Neural crest cell (in vitro differentiated cells): ENCODE measurements around the gene RWDD4. TPM values are rescaled to one million over a fixed set of nuclear protein-coding genes. Genes with fewer than 3 reads are reported as not detected.

Experiments
- DNase-seq: peaks from one replicate; pipeline ENCODE4 v3.0.0; 2021; ENCODE audit warnings: low read depth, mixed read lengths, low spot score
- H3K27ac Mint-ChIP-seq: one replicate; pipeline ENCODE4 v1.8.0; 2021; ENCODE audit warnings: mild to moderate bottlenecking, mixed read lengths; ENCODE audit not compliant: unreplicated experiment
- H3K27me3 Mint-ChIP-seq: 2 replicates; pipeline ENCODE4 v1.8.0; 2021; ENCODE audit warnings: low read depth, mild to moderate bottlenecking, mixed read lengths
- H3K36me3 Mint-ChIP-seq: 2 replicates; pipeline ENCODE4 v1.8.0; 2021; ENCODE audit warnings: low read depth, mild to moderate bottlenecking, mixed read lengths
- H3K4me1 Mint-ChIP-seq: 2 replicates; pipeline ENCODE4 v1.8.0; 2021; ENCODE audit warnings: mixed read lengths
- H3K4me3 Mint-ChIP-seq: one replicate; pipeline ENCODE4 v1.8.0; 2021; ENCODE audit warnings: mild to moderate bottlenecking, mixed read lengths
- H3K9me3 Mint-ChIP-seq: 2 replicates; pipeline ENCODE4 v1.8.0; 2021; ENCODE audit warnings: mixed read lengths
- CTCF ChIP-seq: fragments of 200-600 bp; sonication (generic); conservative IDR thresholded peaks from 2 replicates; pipeline ENCODE4 v1.5.0; 2021; ENCODE audit warnings: antibody characterized with exemption, mild to moderate bottlenecking
- total RNA-seq: library from RNA; stranded (reverse); gene quantifications from 2 replicates; pipeline ENCODE4 v1.2.1, GENCODE V29; 2021

RWDD4 gene
- total RNA-seq, 1 donor from 2014 or later: 17.4 TPM

GRCh38 chr4:183636503-183636902 lies 22.5 kb downstream of the RWDD4 start:
- no peak for DNase-seq
- Mint-ChIP-seq H3K4me1 (peaks cover 18% of the 10 kb centered on the region), H3K4me3 (no peak overlapping the region), H3K36me3 (no peaks in the 10 kb centered on the region), H3K9me3 (no peaks in the 10 kb centered on the region), H3K27me3 (no peaks in the 10 kb centered on the region), H3K27ac (no peak overlapping the region)
- no peak for TF ChIP-seq CTCF

- Mint-ChIP-seq H3K36me3 (no peaks in the 10 kb centered on the region), H3K4me1 (peaks cover 18% of the 10 kb centered on the region), H3K9me3 (no peaks in the 10 kb centered on the region), H3K27ac (no peak overlapping the region), H3K27me3 (no peaks in the 10 kb centered on the region), H3K4me3 (no peak overlapping the region)
- TF ChIP-seq CTCF: no peak
- DNase-seq: no peak
These were observed 23.2 kb downstream of the RWDD4 start for GRCh38 chr4:183635741-183636140.

GRCh38 chr4:183635321-183635720 lies 23.7 kb downstream of the RWDD4 start:
- peak overlapping the region; percentile 82 for H3K27ac Mint-ChIP-seq
- no peak for DNase-seq
- H3K4me3 Mint-ChIP-seq: no peak overlapping the region
- peaks cover 18% of the 10 kb centered on the region for H3K4me1 Mint-ChIP-seq
- H3K9me3 Mint-ChIP-seq: no peaks in the 10 kb centered on the region
- TF ChIP-seq CTCF: no peak
- no peaks in the 10 kb centered on the region for H3K27me3 Mint-ChIP-seq
- no peaks in the 10 kb centered on the region for H3K36me3 Mint-ChIP-seq

- H3K4me1 Mint-ChIP-seq: peaks cover 18% of the 10 kb centered on the region
- no peaks in the 10 kb centered on the region for H3K36me3 Mint-ChIP-seq
- no peaks in the 10 kb centered on the region for H3K9me3 Mint-ChIP-seq
- no peak for DNase-seq
- no peak overlapping the region for H3K27ac Mint-ChIP-seq
- TF ChIP-seq CTCF: no peak
- no peak overlapping the region for H3K4me3 Mint-ChIP-seq
- no peaks in the 10 kb centered on the region for H3K27me3 Mint-ChIP-seq
These were observed 25.2 kb downstream of the RWDD4 start for GRCh38 chr4:183633476-183634400.

- Mint-ChIP-seq H3K4me3 (no peak overlapping the region), H3K27ac (no peak overlapping the region), H3K27me3 (no peaks in the 10 kb centered on the region), H3K9me3 (no peaks in the 10 kb centered on the region), H3K4me1 (peaks cover 18% of the 10 kb centered on the region), H3K36me3 (no peaks in the 10 kb centered on the region)
- no peak for DNase-seq
- no peak for TF ChIP-seq CTCF
These were observed 26.3 kb downstream of the RWDD4 start for GRCh38 chr4:183632689-183633088.
